Measurements from ENCODE around the gene ZNF813. TPM values are rescaled to one million over a fixed set of nuclear protein-coding genes. Genes with fewer than 3 reads are reported as not detected.

ZNF813 gene
- total RNA-seq, 1 experiment from 2014 or later = 4.9 TPM

- peak; percentile 99 for DNase-seq (ENCODE audit: low read depth)
These were observed 53.2 kb downstream of the ZNF813 start for GRCh38 chr19:53520547-53521372.

- no peak for DNase-seq (ENCODE audit: low read depth)
These were observed 54.1 kb downstream of the ZNF813 start for GRCh38 chr19:53521373-53522202.

GRCh38 chr19:53525922-53526321 lies 58.4 kb downstream of the ZNF813 start:
- no peak for DNase-seq (ENCODE audit: low read depth)

GRCh38 chr19:53530622-53531021 lies 63.1 kb downstream of the ZNF813 start:
- no peak for DNase-seq (ENCODE audit: low read depth)

- DNase-seq (ENCODE audit: low read depth) = no peak
These were observed 63.9 kb downstream of the ZNF813 start for GRCh38 chr19:53531457-53531856.

GRCh38 chr19:53532362-53532761 lies 64.8 kb downstream of the ZNF813 start:
- no peak for DNase-seq (ENCODE audit: low read depth)

- no peak for DNase-seq (ENCODE audit: low read depth)
These were observed 68.7 kb downstream of the ZNF813 start for GRCh38 chr19:53536225-53536548.

- no peak for DNase-seq (ENCODE audit: low read depth)
These were observed 69.6 kb downstream of the ZNF813 start for GRCh38 chr19:53537121-53537520.

GRCh38 chr19:53537521-53538377 lies 70.2 kb downstream of the ZNF813 start, which contains the start of gene ZNF331:
Gene ZNF331, plus strand, starts transcription at chr19:53538145. Its CDS starts 31,232 bp downstream, at chr19:53569377.
- DNase-seq (ENCODE audit: low read depth) = peak; percentile 74

GRCh38 chr19:53538378-53539109 lies 71.0 kb downstream of the ZNF813 start:
- no peak for DNase-seq (ENCODE audit: low read depth)

- DNase-seq (ENCODE audit: low read depth) = no peak
These were observed 72.6 kb downstream of the ZNF813 start for GRCh38 chr19:53540091-53540490.

GRCh38 chr19:53541971-53542370 lies 74.4 kb downstream of the ZNF813 start:
- DNase-seq (ENCODE audit: low read depth) = no peak

- peak; percentile 36 for DNase-seq (ENCODE audit: low read depth)
These were observed 77.9 kb downstream of the ZNF813 start for GRCh38 chr19:53545271-53546065.

Other genes starting within 250 kb of the ZNF813 start
- gene ZNF677, start 212.9 kb upstream of the ZNF813 start, total RNA-seq (2014; rRNA removed; shearing (Covaris generic)) = 12.4 and 14.4 TPM in 2 replicates
- not detected in 2 replicates for gene VN1R2, start 209.4 kb upstream of the ZNF813 start, total RNA-seq (2014; rRNA removed; shearing (Covaris generic))
- gene VN1R4, start 200.0 kb upstream of the ZNF813 start, total RNA-seq (2014; rRNA removed; shearing (Covaris generic)) = not detected in 2 replicates
- gene ZNF845, start 134.0 kb upstream of the ZNF813 start, total RNA-seq (2014; rRNA removed; shearing (Covaris generic)) = 7.9 and 10.8 TPM in 2 replicates
- gene ZNF525, start 102.0 kb upstream of the ZNF813 start, total RNA-seq (2014; rRNA removed; shearing (Covaris generic)) = 6.4 and 11.5 TPM in 2 replicates
- 10.1 and 11.8 TPM in 2 replicates for gene ZNF765, start 72.6 kb upstream of the ZNF813 start, total RNA-seq (2014; rRNA removed; shearing (Covaris generic))
- 15.4 and 16.7 TPM in 2 replicates for gene ZNF761, start 35.7 kb upstream of the ZNF813 start, total RNA-seq (2014; rRNA removed; shearing (Covaris generic))
- gene ZNF331, start 70.4 kb downstream of the ZNF813 start, total RNA-seq (2014; rRNA removed; shearing (Covaris generic)) = 7.8 and 9.4 TPM in 2 replicates
- not detected in 2 replicates for gene DPRX, start 164.3 kb downstream of the ZNF813 start, total RNA-seq (2014; rRNA removed; shearing (Covaris generic))